Measurements from ENCODE around the gene CORO7. TPM values are rescaled to one million over a fixed set of nuclear protein-coding genes. Genes with fewer than 3 reads are reported as not detected.

Gene CORO7
- total and polyA plus RNA-seq, 9 of the 15 experiments (the other 6 are each of a cell fraction or from before 2014, with no cell fraction given), result 0.45 to 77.2 (median 18.7) TPM

GRCh38 chr16:4386451-4386805 is 30.0 kb downstream of the CORO7 start:
- no peaks in the 10 kb centered on the region for H3K79me2 ChIP-seq (ENCODE audit: control insufficient read depth, insufficient read depth, low read length)
- FAIRE-seq, result no peak
- no peak overlapping the region for H3K27ac ChIP-seq (ENCODE audit: extremely low read depth, low read depth, low read length)
- no peaks in the 10 kb centered on the region for H3K9me3 ChIP-seq (replicated peaks; ENCODE audit: control insufficient read depth, insufficient read depth, low read depth, low read length)
- no peak overlapping the region for H3K4me2 ChIP-seq (ENCODE audit: insufficient read depth, low read length)
- intact Hi-C loops (cut with micrococcal nuclease), result no loop called here
- peak in 1 of 4 experiments; percentile 24 for DNase-seq (ENCODE audit: extremely low read depth in 1 of 4, low spot score in 3 of 4)
- no peaks in the 10 kb centered on the region for H3K27me3 ChIP-seq (ENCODE audit: control insufficient read depth in 2 of 2, insufficient read depth in 2 of 2, low read length in 2 of 2)
- 61% methylated on average over 8 of the region's 8 CpGs for WGBS (ENCODE audit: insufficient coverage, low coverage, missing lambda C conversion rate)
- in situ Hi-C loops (cut with MboI), result no loop called here
- peaks cover 3% of the 10 kb centered on the region for H3K9me1 ChIP-seq (ENCODE audit: control insufficient read depth, insufficient read depth, low read length)
- no TSS peak for BruUV-seq (replicated peaks)
- POLR2A ChIA-PET, result interaction anchor here (0.6 to 1.3 kb wide), 3 partner anchors 17 to 230 kb away, joined by 3 to 4 read pairs (median 3); no protein-coding TSS in a partner anchor
- peaks cover 69% of the 10 kb centered on the region; the same call in 1 of the 3 replicates for H3K36me3 ChIP-seq (ENCODE audit: control insufficient read depth, insufficient read depth, low read length)
- no peak overlapping the region for H2AFZ ChIP-seq (ENCODE audit: low read depth, low read length)
- CTCF ChIA-PET (ENCODE audit: low intra/inter-chr PET ratio), result no interaction called here
- H3K4me1 ChIP-seq (replicated peaks in 1 of 2; ENCODE audit: control insufficient read depth in 2 of 2, insufficient read depth in 2 of 2, low read length in 2 of 2), result peaks cover 0 to 26% of the 10 kb centered on the region in 2 experiments; a peak in 1 of 5 replicates
- no peaks in the 10 kb centered on the region for H4K20me1 ChIP-seq (replicated peaks; ENCODE audit: control insufficient read depth, insufficient read depth, low read length)
- H3K4me3 ChIP-seq, result no peak overlapping the region
- no peak for TF ChIP-seq HEY1 (CRISPR knock-in tag; IDR thresholded peaks at IDR 0.05; ENCODE audit: borderline replicate concordance)
- no peak for TF ChIP-seq ZFP91 (CRISPR knock-in tag; IDR thresholded peaks at IDR 0.05)
- no peak for TF ChIP-seq ZFPM2 (CRISPR knock-in tag; IDR thresholded peaks at IDR 0.05)
- TF ChIP-seq PYGO2 (tag; IDR thresholded peaks at IDR 0.05), result no peak
- no peak for TF ChIP-seq CHCHD3 (CRISPR knock-in tag; IDR thresholded peaks at IDR 0.05)
- no peak for TF ChIP-seq GABPB1 (CRISPR knock-in tag; IDR thresholded peaks at IDR 0.05)
- TF ChIP-seq ZNF589 (CRISPR knock-in tag; IDR thresholded peaks at IDR 0.05; ENCODE audit: low read depth), result no peak
- no peak for TF ChIP-seq NELFE (IDR thresholded peaks at IDR 0.05; ENCODE audit: insufficient read depth, insufficient read length)
- TF ChIP-seq ZNF696 (CRISPR knock-in tag; conservative IDR thresholded peaks at IDR 0.05), result no peak
- no peak for TF ChIP-seq BRD9 (IDR thresholded peaks at IDR 0.05; ENCODE audit: low read depth, partially characterized antibody)
- no peak for TF ChIP-seq ZNF232 (CRISPR knock-in tag; IDR thresholded peaks at IDR 0.05)
- TF ChIP-seq ZNF436 (CRISPR knock-in tag; IDR thresholded peaks at IDR 0.05), result no peak
- no peak for TF ChIP-seq PHF8 (IDR thresholded peaks at IDR 0.05; ENCODE audit: borderline replicate concordance, low read length)
- no peak for TF ChIP-seq MNT (conservative IDR thresholded peaks at IDR 0.05)
- no peak for TF ChIP-seq SIN3B (IDR thresholded peaks at IDR 0.05; ENCODE audit: low read depth)
- no peak for TF ChIP-seq ZNF146 (CRISPR knock-in tag; IDR thresholded peaks at IDR 0.05; ENCODE audit: unreplicated experiment)
- TF ChIP-seq DACH1 (IDR thresholded peaks at IDR 0.05; ENCODE audit: partially characterized antibody), result no peak
- no peak for TF ChIP-seq RBM39 (optimal IDR thresholded peaks at IDR 0.05; ENCODE audit: low read depth, low read length)
- no peak for TF ChIP-seq ZFX (CRISPR knock-in tag; IDR thresholded peaks at IDR 0.05)
- H3K9ac ChIP-seq (ENCODE audit: insufficient read depth in 1 of 2, low read depth in 2 of 2, low read length in 2 of 2), result no peak overlapping the region; a peak in 1 of 4 replicates
- no peak for ATAC-seq

All from K562 (cell line).